Ishikawa (cell line): ENCODE results near the gene PIGO.

ENCODE experiments used
- CEBPB ChIP-seq: IDR thresholded peaks from 2 replicates; pipeline ENCODE4 v1.6.1; 2012
- CREB1 ChIP-seq: IDR thresholded peaks from 2 replicates; pipeline ENCODE4 v1.6.1; 2012; ENCODE audit warnings: low read depth
- EGR1 ChIP-seq: IDR thresholded peaks from 2 replicates; pipeline ENCODE4 v1.6.1; 2012
- EP300 ChIP-seq: IDR thresholded peaks from 2 replicates; pipeline ENCODE4 v1.6.1; 2012; ENCODE audit warnings: borderline replicate concordance
- FOXM1 ChIP-seq: IDR thresholded peaks from 2 replicates; pipeline ENCODE4 v1.6.1; 2012; ENCODE audit warnings: low read depth, borderline replicate concordance
- NFIC ChIP-seq: IDR thresholded peaks from 2 replicates; pipeline ENCODE4 v1.6.1; 2012
- RAD21 ChIP-seq: IDR thresholded peaks from 2 replicates; pipeline ENCODE4 v1.6.1; 2012; ENCODE audit warnings: low read depth
- REST ChIP-seq: IDR thresholded peaks from 2 replicates; pipeline ENCODE4 v1.6.1; 2012; ENCODE audit warnings: low read depth, mild to moderate bottlenecking
- TAF1 ChIP-seq: IDR thresholded peaks from 2 replicates; pipeline ENCODE4 v1.6.1; 2012; ENCODE audit warnings: low read depth, mild to moderate bottlenecking
- TCF12 ChIP-seq: IDR thresholded peaks from 2 replicates; pipeline ENCODE4 v1.6.1; 2012; ENCODE audit warnings: low read depth
- TEAD4 ChIP-seq: IDR thresholded peaks from 2 replicates; pipeline ENCODE4 v1.6.1; 2012
- YY1 ChIP-seq: IDR thresholded peaks from 2 replicates; pipeline ENCODE4 v1.6.1; 2012; ENCODE audit warnings: low read depth
- ZBTB7A ChIP-seq: IDR thresholded peaks from 2 replicates; pipeline ENCODE4 v1.6.1; 2012; ENCODE audit warnings: low read depth
- TF ChIP-seq, protein P1 (sequence below): IDR thresholded peaks from 2 replicates; pipeline ENCODE4 v1.6.1; 2012
- TF ChIP-seq, protein P2 (sequence below): IDR thresholded peaks from 2 replicates; pipeline ENCODE4 v1.6.1; 2012

The PIGO gene

DNA sequence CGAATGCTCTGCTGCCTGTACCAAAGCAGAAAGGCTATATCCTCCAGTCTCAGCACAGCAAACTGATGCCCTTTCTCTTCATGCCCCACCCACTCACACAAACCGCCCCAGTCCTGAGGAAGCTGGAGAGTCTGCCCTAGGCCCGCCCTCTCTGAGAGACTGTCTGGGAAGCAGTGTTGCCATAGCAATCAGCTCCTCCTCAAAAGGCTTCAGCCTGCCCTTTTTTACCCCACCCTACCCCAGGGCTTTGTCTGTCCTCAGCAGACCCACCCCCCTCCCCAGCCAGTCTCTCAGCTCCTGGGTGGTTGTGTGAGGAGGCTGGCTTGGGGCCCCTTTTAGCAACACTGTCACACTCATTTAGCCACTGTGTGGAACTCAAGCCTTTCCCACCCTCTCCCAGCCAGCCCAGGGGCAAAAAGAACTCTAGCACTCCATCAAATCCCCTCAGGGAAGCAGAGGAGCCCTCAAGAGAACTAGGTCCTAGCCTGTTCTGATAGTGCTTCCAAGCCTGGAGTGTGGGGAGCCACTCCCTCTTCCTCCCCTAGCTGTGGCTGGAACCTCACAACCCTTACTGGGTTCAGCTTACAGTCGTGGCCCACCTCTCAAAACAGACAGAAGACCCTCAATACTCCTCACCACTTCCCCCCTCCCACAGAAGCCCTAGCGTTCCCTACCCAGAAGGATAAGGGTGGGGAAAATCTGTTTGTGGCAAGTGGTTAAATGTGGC, 17.9 kb upstream of the PIGO start:
- TF ChIP-seq NFIC (no peak), FOXM1 (no peak), EGR1 (no peak), TCF12 (no peak), REST (no peak), ZBTB7A (no peak), TEAD4 (no peak), EP300 (no peak), CREB1 (no peak), RAD21 (no peak)
- TF ChIP-seq, protein P1, sequence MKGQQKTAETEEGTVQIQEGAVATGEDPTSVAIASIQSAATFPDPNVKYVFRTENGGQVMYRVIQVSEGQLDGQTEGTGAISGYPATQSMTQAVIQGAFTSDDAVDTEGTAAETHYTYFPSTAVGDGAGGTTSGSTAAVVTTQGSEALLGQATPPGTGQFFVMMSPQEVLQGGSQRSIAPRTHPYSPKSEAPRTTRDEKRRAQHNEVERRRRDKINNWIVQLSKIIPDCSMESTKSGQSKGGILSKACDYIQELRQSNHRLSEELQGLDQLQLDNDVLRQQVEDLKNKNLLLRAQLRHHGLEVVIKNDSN, result no peak
- TF ChIP-seq, protein P2, sequence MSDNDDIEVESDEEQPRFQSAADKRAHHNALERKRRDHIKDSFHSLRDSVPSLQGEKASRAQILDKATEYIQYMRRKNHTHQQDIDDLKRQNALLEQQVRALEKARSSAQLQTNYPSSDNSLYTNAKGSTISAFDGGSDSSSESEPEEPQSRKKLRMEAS, result no peak

GRCh38 chr9:35112257-35113020, 16.0 kb upstream of the PIGO start:
- no peak for TF ChIP-seq REST
- no peak for TF ChIP-seq RAD21
- TF ChIP-seq EP300, result no peak
- TF ChIP-seq, protein P1, result no peak
- no peak for TF ChIP-seq CEBPB
- no peak for TF ChIP-seq CREB1
- TF ChIP-seq YY1, result no peak

- TF ChIP-seq ZBTB7A (peak; percentile 90), TEAD4 (no peak), TAF1 (no peak), FOXM1 (no peak), TCF12 (peak; percentile 11; the same call in 1 of the 2 replicates), NFIC (no peak), CREB1 (0 out of 2 replicates have a peak, but pooled peaks have one; percentile 30), YY1 (peak; percentile 16; the same call in 1 of the 2 replicates), RAD21 (no peak), EP300 (no peak; the same call in 1 of the 2 replicates), EGR1 (no peak), CEBPB (no peak), REST (no peak)
- TF ChIP-seq, protein P2, result no peak; the same call in 1 of the 2 replicates
- TF ChIP-seq, protein P1, result peak; percentile 6; the same call in 1 of the 2 replicates
Measured at GRCh38 chr9:35111001-35111933, 14.9 kb upstream of the PIGO start.
